22Rv1 (cell line): ENCODE results near the gene PLCB1.

Experiments
- H3K27ac ChIP-seq: fragments of 450-650 bp; 2 replicates; pipeline ENCODE4 v1.5.1; 2017
- CTCF ChIP-seq: fragments of 450-650 bp; IDR thresholded peaks from 2 replicates; pipeline ENCODE4 v1.5.1; 2017; ENCODE audit warnings: mild to moderate bottlenecking
- ZFX ChIP-seq: fragments of 450-650 bp; IDR thresholded peaks from 2 replicates; pipeline ENCODE4 v1.6.1; 2017; ENCODE audit warnings: antibody characterized with exemption, borderline replicate concordance

The PLCB1 gene

GRCh38 chr20:8646033-8646441, 514.0 kb downstream of the PLCB1 start:
- TF ChIP-seq CTCF (no peak), ZFX (no peak)
- H3K27ac ChIP-seq: no peak overlapping the region

GRCh38 chr20:8646716-8647115, 514.6 kb downstream of the PLCB1 start:
- no peak overlapping the region for H3K27ac ChIP-seq
- TF ChIP-seq ZFX (no peak), CTCF (no peak)

GRCh38 chr20:8647961-8648441, 515.9 kb downstream of the PLCB1 start:
- no peak overlapping the region for H3K27ac ChIP-seq
- TF ChIP-seq CTCF (no peak), ZFX (no peak)

GRCh38 chr20:8648466-8648865, 516.4 kb downstream of the PLCB1 start:
- no peak overlapping the region for H3K27ac ChIP-seq
- TF ChIP-seq CTCF (no peak), ZFX (no peak)

- TF ChIP-seq CTCF: no peak
- TF ChIP-seq ZFX: no peak
- H3K27ac ChIP-seq: no peak overlapping the region
Measured at GRCh38 chr20:8652396-8652795, 520.3 kb downstream of the PLCB1 start.

GRCh38 chr20:8654486-8654885, 522.4 kb downstream of the PLCB1 start:
- H3K27ac ChIP-seq: no peak overlapping the region
- TF ChIP-seq ZFX (no peak), CTCF (no peak)

- TF ChIP-seq CTCF (no peak), ZFX (no peak)
Measured at GRCh38 chr20:8656335-8656734, 524.3 kb downstream of the PLCB1 start.

More at GRCh38 chr20:8656335-8656734, 524.3 kb downstream of the PLCB1 start:
- H3K27ac ChIP-seq: no peak overlapping the region
